Sciatic nerve (tissue), 2 donors: ENCODE results near the gene SIRT1. TPM values are rescaled to one million over a fixed set of nuclear protein-coding genes. Genes with fewer than 3 reads are reported as not detected.
"Not testable (repeated sequence)": the region's sequence is repeated elsewhere in the genome, so short reads cannot be mapped to it uniquely, and the experiment has no call there.

Experiments used
- ATAC-seq: fragments of 200-7000 bp; cut with Tn5 transposase; one replicate; pipeline ENCODE4 v1.9.1; 2020; ENCODE audit warnings: mild to moderate bottlenecking, moderate library complexity
- DNase-seq: peaks from one replicate; pipeline ENCODE4 v3.0.0-alpha.2; 2020; ENCODE audit warnings: low spot score
- intact Hi-C: fragments of 100-400 bp; cut with DNase I; formaldehyde crosslinking; loops from one replicate; pipeline ENCODE4 v1.14.2; 2022
- total RNA-seq: library from RNA; stranded (reverse); fragmentation: NEBNext Ultra II Directional; extraction: Animal tissue kit (Norgen Biotek cat#: 25700); gene quantifications from one replicate; pipeline ENCODE4 v1.2.1, GENCODE V29; 2021
- donor health status: DM: no; HTN: no; CAD: no.
- donor health status: DM: no; HTN: no; CAD: no.

Gene SIRT1
- total RNA-seq, 1 donor from 2014 or later = 35.8 TPM

DNA sequence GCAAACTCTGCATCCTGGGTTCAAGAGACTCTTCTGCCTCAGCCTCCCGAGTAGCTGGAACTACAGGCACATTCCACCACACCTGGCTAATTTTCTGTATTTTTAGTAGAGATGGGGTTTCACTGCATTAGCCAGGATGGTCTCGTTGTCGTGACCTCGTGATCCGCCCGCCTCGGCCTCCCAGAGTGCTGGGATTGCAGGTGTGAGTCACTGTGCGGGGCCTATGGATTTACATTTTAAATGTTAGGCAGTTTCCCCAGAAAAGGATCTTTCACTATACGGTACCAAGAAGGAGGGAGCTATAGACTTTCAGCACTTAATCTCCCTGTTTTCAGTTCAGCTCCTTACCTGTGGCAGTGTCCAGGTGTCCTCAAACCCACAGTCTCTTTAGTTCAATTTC lies 50.8 kb downstream of the SIRT1 start:
- intact Hi-C loops = no loop called here
- no peak for ATAC-seq
- DNase-seq = no peak

DNA sequence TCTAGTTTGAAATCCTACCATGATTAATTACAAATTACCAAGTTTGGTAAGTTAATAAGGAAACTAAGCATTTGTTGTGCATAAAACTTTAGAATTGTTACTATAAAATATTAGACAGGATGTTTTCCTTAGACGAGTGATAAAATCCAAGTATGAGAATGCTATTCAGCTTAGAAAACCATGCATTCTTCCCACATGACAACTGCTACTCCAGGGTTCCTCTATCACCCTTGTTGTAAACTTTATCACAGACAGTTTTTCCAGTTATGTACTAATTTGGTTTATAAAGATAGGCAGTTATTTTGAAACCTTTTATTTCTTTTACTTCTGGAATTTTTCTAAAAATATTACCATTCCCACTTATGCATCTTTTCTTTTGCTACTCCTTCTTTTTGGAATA lies 52.0 kb downstream of the SIRT1 start:
- ATAC-seq (no peak), DNase-seq (no peak)
- intact Hi-C loops = no loop called here

DNA sequence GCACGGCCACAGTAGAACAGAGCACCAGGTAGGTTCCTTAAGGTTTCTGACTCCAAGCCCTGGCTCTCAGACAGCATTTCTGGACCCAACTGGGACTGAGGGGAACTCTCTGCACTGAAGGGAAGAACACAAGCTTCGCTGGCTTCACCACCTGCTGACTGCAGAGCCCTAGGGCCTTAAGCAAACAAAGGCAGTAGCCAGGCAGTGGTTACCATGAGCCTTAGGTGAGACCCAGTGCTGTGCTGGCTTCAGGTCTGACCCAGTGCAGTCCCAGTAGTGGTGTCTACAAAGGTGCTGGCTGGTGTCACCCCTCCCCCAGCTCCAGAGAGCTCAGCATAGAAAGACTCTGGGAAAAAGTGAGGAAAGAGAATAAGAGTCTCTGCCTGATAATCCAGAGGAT lies 59.5 kb downstream of the SIRT1 start:
- ATAC-seq = no peak
- no peak for DNase-seq
- intact Hi-C loops = no loop called here

DNA sequence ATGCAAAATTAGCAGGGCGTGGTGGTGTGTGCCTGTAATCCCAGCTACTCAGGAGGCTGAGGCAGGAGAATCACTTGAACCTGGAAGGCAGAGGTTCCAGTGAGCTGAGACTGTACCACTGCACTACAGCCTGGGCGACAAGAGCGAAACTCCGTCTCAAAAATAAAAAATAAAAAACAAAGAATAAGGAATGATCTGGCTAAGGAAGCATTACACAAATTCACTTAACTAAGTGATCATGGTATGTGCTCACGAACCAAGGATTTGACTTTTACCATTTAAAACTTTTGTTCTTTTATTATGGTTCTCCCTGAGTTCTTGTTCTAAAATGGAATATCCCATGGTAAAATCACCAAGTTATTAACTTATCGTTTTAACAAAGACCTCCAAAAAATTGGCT lies 71.2 kb downstream of the SIRT1 start:
- DNase-seq (no peak), ATAC-seq (no peak)
- intact Hi-C loops = no loop called here

DNA sequence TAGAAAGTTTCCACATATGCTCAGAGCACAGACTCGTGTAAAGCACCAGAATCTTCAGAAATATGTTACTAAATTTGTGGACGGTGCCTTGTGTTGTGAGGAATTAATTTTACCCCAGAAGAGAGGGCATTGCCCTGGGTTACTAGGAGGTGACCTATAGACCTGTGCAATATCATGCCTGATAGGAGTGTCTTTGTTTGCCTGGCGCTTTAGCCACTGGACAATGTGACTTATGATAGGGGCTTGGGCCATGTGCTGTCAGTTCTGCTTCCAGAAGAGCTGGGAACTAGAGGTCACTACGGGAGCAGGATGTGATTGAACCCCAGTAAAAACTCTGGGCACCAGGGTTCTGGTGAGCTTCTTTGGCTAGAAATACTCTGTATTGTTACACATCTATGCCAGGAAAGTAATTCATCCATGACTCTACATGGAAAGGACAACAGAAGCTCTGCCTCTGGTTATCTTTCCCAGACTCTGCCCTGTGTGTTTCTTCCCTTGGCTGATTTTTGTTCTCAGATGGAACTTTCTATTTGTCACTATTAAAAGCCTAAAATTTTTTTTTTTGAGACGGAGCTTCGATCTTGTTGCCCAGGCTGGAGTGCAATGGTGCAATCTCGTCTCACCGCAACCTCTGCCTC lies 75.5 kb downstream of the SIRT1 start:
- ATAC-seq (no peak), DNase-seq (no peak)
- intact Hi-C loops = no loop called here

DNA sequence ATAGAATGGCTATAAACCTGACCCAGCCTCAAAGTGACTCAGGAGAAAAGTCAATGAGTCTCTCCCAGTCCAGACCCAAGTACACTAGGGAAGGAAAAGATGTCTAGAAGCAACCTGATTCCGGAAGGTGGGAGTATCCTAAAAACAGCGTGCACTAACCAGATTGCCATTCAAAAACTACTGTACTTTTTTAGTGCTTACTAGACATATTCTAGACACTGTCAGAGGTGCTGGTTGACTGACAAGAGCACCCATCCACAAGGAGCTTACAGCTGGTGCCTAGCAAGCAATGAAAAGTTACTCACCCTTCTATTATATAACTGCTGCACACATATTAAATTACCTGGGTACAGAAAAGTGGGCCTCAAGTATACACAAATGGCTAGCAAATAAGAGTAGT lies 81.0 kb downstream of the SIRT1 start:
- no peak for ATAC-seq
- intact Hi-C loops = no loop called here
- no peak for DNase-seq

DNA sequence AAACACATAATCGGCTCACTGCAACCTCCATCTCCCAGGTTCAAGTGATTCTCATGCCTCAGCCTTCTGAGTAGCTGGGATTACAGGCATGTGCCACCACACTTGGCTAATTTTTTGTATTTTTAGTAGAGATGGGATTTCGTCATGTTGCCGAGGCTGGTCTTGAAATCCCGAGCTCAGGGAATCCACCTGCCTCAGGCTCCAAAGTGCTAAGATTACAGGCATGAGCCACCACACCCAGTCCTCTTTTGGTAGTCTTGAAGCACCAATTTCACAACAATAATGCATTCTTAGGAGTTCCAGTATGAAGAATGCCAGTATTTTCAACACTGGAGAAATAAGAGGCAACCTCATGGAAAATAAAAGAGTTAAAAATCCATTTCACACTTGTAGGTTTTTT lies 81.6 kb downstream of the SIRT1 start:
- ATAC-seq, DNase-seq, intact Hi-C loops: not testable (repeated sequence)

Other genes with a start within 250 kb of the SIRT1 start
- 89.6 TPM for gene CTNNA3, start 188.5 kb upstream of the SIRT1 start, total RNA-seq
- gene DNAJC12, start 46.5 kb upstream of the SIRT1 start, total RNA-seq = 5.1 TPM
- gene HERC4, start 190.6 kb downstream of the SIRT1 start, total RNA-seq = 95.1 TPM
- gene MYPN, start 224.8 kb downstream of the SIRT1 start, total RNA-seq = 0.13 TPM